ENCODE results near the gene TNS3.

- TF ChIP-seq, protein P1, sequence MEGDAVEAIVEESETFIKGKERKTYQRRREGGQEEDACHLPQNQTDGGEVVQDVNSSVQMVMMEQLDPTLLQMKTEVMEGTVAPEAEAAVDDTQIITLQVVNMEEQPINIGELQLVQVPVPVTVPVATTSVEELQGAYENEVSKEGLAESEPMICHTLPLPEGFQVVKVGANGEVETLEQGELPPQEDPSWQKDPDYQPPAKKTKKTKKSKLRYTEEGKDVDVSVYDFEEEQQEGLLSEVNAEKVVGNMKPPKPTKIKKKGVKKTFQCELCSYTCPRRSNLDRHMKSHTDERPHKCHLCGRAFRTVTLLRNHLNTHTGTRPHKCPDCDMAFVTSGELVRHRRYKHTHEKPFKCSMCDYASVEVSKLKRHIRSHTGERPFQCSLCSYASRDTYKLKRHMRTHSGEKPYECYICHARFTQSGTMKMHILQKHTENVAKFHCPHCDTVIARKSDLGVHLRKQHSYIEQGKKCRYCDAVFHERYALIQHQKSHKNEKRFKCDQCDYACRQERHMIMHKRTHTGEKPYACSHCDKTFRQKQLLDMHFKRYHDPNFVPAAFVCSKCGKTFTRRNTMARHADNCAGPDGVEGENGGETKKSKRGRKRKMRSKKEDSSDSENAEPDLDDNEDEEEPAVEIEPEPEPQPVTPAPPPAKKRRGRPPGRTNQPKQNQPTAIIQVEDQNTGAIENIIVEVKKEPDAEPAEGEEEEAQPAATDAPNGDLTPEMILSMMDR (IDR thresholded peaks at IDR 0.05) = no peak
- TF ChIP-seq POLR2A (IDR thresholded peaks at IDR 0.05) = no peak
Observed at GRCh38 chr7:47299496-47299895, 282.4 kb downstream of the TNS3 start.
